HPDE6-E6E7 (cell line): ENCODE results near the gene MS4A3.
"Not testable (repeated sequence)": the region's sequence is repeated elsewhere in the genome, so short reads cannot be mapped to it uniquely, and the experiment has no call there.

ENCODE experiments used
- DNase-seq: peaks from one replicate; pipeline ENCODE4 v3.0.0; 2011; ENCODE audit warnings: missing footprints; ENCODE audit errors: extremely low spot score

The MS4A3 gene

GRCh38 chr11:60056349-60056969 lies at the start of gene MS4A3:
Gene MS4A3 (plus strand): TSS chr11:60056665. CDS start chr11:60061161, 4,496 bp downstream.
- DNase-seq: no peak

- no peak for DNase-seq
Measured at GRCh38 chr11:60016881-60017280, 39.6 kb upstream of the MS4A3 start, which contains the start of gene OOSP4B. Gene OOSP4B (plus strand): TSS chr11:60017181.

GRCh38 chr11:60018058-60018457 lies 38.4 kb upstream of the MS4A3 start:
- DNase-seq: no peak

- not testable (repeated sequence) for DNase-seq
Measured at GRCh38 chr11:60020376-60020775, 36.1 kb upstream of the MS4A3 start.

- DNase-seq: no peak
Measured at GRCh38 chr11:60029015-60029632, 27.3 kb upstream of the MS4A3 start.

GRCh38 chr11:60040109-60040508 lies 16.4 kb upstream of the MS4A3 start, which contains the start of gene OOSP2:
Gene OOSP2 (plus strand): TSS chr11:60040409. CDS start chr11:60040460, 51 bp downstream.
- DNase-seq: no peak

- DNase-seq: not testable (repeated sequence)
Measured at GRCh38 chr11:60050422-60050821, 6.0 kb upstream of the MS4A3 start.

GRCh38 chr11:60050839-60051238 lies 5.6 kb upstream of the MS4A3 start:
- DNase-seq: not testable (repeated sequence)

- no peak for DNase-seq
Measured at GRCh38 chr11:60059052-60059451, 2.6 kb downstream of the MS4A3 start.

GRCh38 chr11:60059521-60060240 lies 3.2 kb downstream of the MS4A3 start:
- no peak for DNase-seq

- no peak for DNase-seq
Measured at GRCh38 chr11:60064111-60064510, 7.6 kb downstream of the MS4A3 start.

GRCh38 chr11:60065801-60066200 lies 9.3 kb downstream of the MS4A3 start:
- DNase-seq: no peak

- DNase-seq: no peak
Measured at GRCh38 chr11:60069450-60069849, 13.0 kb downstream of the MS4A3 start.

GRCh38 chr11:60071644-60072043 lies 15.2 kb downstream of the MS4A3 start:
- not testable (repeated sequence) for DNase-seq

- DNase-seq: no peak
Measured at GRCh38 chr11:60077216-60077817, 20.9 kb downstream of the MS4A3 start.

GRCh38 chr11:60077981-60078380 lies 21.5 kb downstream of the MS4A3 start:
- DNase-seq: no peak

GRCh38 chr11:60078745-60079144 lies 22.3 kb downstream of the MS4A3 start:
- no peak for DNase-seq

GRCh38 chr11:60080535-60080934 lies 24.1 kb downstream of the MS4A3 start:
- DNase-seq: no peak

GRCh38 chr11:60084631-60085273 lies 28.3 kb downstream of the MS4A3 start:
- peak; percentile 7 for DNase-seq

- no peak for DNase-seq
Measured at GRCh38 chr11:60085909-60086308, 29.4 kb downstream of the MS4A3 start.

- no peak for DNase-seq
Measured at GRCh38 chr11:60087239-60087638, 30.8 kb downstream of the MS4A3 start.

- DNase-seq: no peak
Measured at GRCh38 chr11:60088364-60088763, 31.9 kb downstream of the MS4A3 start, which contains the start of gene MS4A2. Gene MS4A2 (plus strand): TSS chr11:60088664. CDS start chr11:60088766, 102 bp downstream.
